VCaP (cell line): ENCODE measurements around the gene TSR3.

Experiments used
- H3K27ac ChIP-seq: fragments of 450-650 bp; 2 replicates; pipeline ENCODE4 v1.5.1; 2017
- TF ChIP-seq, protein P1 (sequence below): fragments of 450-650 bp; conservative IDR thresholded peaks from 2 replicates; pipeline ENCODE4 v1.5.1; 2017; ENCODE audit warnings: mild to moderate bottlenecking, moderate library complexity

Gene TSR3

GRCh38 chr16:1394367-1394951 lies 42.8 kb upstream of the TSR3 start:
- H3K27ac ChIP-seq = no peak overlapping the region
- TF ChIP-seq, protein P1, sequence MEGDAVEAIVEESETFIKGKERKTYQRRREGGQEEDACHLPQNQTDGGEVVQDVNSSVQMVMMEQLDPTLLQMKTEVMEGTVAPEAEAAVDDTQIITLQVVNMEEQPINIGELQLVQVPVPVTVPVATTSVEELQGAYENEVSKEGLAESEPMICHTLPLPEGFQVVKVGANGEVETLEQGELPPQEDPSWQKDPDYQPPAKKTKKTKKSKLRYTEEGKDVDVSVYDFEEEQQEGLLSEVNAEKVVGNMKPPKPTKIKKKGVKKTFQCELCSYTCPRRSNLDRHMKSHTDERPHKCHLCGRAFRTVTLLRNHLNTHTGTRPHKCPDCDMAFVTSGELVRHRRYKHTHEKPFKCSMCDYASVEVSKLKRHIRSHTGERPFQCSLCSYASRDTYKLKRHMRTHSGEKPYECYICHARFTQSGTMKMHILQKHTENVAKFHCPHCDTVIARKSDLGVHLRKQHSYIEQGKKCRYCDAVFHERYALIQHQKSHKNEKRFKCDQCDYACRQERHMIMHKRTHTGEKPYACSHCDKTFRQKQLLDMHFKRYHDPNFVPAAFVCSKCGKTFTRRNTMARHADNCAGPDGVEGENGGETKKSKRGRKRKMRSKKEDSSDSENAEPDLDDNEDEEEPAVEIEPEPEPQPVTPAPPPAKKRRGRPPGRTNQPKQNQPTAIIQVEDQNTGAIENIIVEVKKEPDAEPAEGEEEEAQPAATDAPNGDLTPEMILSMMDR = no peak

- no peak overlapping the region for H3K27ac ChIP-seq
These were observed 42.0 kb upstream of the TSR3 start for GRCh38 chr16:1393613-1394176.

GRCh38 chr16:1392826-1393225 lies 41.1 kb upstream of the TSR3 start:
- TF ChIP-seq, protein P1 = no peak
- no peak overlapping the region for H3K27ac ChIP-seq

More at GRCh38 chr16:1393613-1394176, 42.0 kb upstream of the TSR3 start:
- TF ChIP-seq, protein P1 = no peak

GRCh38 chr16:1390239-1390779 lies 38.6 kb upstream of the TSR3 start:
- H3K27ac ChIP-seq = no peak overlapping the region
- TF ChIP-seq, protein P1 = no peak

DNA sequence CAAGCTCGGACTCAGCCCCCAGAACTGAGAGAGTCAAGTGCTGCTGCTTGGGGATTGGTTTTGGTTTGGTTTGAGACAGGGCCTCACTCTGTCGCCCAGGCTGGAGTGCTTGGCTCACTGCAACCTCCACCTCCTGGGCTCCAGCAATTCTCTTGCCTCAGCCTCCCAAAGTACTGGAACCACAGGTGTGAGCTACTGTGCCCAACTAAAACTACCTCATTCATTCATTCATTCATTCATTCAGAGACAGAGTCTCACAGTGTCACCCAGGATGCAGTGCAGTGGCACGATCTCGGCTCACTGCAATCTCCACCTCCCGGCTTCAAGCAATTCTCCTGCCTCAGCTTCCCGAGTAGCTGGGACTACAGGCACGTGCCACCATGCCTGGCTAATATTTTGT lies 38.1 kb upstream of the TSR3 start:
- TF ChIP-seq, protein P1 = no peak
- no peak overlapping the region for H3K27ac ChIP-seq

GRCh38 chr16:1387331-1387730 lies 35.7 kb upstream of the TSR3 start:
- H3K27ac ChIP-seq = no peak overlapping the region
- TF ChIP-seq, protein P1 = no peak

DNA sequence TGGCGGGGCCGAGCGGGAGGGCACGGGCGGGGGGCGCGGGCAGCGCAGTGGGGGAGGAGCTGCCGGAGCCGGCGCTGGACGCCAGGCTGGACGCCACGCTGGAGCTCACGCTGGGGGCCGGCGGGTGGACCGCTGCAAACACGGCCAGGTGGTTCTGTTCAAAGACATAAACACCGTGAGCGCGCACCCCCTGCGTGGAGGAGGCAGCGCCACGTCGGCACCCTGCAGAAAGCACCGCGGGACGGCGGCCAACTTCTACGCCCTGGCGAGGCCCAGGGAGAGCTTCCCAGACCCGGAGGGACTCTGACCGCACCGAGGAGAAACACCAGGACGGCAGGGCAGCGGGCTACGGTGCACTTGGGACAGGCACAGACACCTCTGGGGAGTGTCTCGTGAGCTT lies 33.6 kb upstream of the TSR3 start:
- H3K27ac ChIP-seq = no peak overlapping the region
- TF ChIP-seq, protein P1 = no peak
